Anterior cingulate cortex (tissue), 58 donors: ENCODE measurements around the gene KRTAP4-11.
"Not testable (repeated sequence)": the region's sequence is repeated elsewhere in the genome, so short reads cannot be mapped to it uniquely, and the experiment has no call there.

ENCODE experiments used
- DNase-seq, 58 donors: peaks; one replicate each; lab custom pipeline; 2025; lab: John Stamatoyannopoulos, UW

The KRTAP4-11 gene

DNA sequence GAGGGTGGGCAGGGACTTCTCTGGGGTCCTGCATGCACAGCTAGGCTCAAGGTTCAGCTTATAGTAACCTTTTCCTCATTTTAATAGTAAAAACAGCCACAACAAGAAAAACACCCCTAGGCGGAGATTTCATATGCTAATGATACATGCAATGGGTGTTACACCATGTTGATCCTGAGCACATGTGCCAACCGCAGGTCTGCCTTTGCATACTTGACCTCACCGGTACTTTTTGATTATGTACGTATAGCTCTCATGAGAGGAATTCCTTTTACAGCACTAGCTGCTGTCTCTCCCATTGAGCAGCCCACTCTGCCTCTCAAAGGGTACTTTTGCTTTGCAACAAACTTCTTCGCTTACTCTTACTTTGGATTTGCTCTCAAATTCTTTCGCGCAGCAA is 22.1 kb downstream of the KRTAP4-11 start:
- DNase-seq = no peak

- not testable (repeated sequence) for DNase-seq
Measured at GRCh38 chr17:41088760-41089352, 29.3 kb downstream of the KRTAP4-11 start.

- DNase-seq = not testable (repeated sequence)
Measured at GRCh38 chr17:41084100-41084856, 33.9 kb downstream of the KRTAP4-11 start, which contains the start of gene KRTAP4-7. TSS of gene KRTAP4-7 (plus strand) at chr17:41084150. CDS start at chr17:41084207, 57 bp downstream.

DNA sequence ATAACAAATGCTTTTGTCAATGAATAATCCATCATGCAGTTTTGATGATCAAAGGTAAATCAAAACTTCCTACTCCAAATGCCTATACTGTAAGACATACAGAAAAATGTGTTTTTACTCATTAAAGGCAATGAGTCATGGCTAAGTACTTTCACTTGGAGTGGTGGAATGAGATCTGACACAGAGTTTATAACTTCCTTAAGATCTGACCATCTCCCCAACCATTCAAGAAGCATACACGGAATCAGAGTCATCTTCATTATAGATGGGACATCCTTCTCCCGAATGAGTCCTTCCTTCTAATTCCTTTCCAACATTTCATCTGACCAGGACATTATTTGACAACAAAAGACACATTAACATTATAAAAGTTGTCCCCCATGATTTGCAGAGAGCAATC is 34.7 kb downstream of the KRTAP4-11 start:
- DNase-seq = not testable (repeated sequence)

GRCh38 chr17:41082626-41083025 is 35.5 kb downstream of the KRTAP4-11 start:
- no peak for DNase-seq

DNA sequence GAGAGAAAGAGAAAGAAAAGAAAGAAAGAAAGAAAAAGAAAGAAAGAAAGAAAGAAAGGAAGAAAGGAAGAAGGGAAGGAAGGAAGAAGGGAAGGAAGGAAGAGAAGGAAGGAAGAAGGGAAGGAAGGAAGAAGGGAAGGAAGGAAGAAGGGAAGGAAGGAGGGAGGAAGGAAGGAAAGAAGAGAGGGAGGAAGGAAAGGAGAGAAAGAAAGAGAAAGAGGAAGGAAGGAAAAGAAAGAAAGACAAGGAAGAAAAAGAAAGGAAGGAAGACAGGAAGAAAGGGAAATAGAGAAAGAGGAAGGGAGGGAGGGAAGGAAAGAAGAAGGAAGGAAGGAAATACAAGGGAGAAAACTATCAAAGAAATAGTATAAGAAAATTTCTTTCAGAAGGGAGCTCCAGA is 41.4 kb downstream of the KRTAP4-11 start:
- DNase-seq = no peak

DNA sequence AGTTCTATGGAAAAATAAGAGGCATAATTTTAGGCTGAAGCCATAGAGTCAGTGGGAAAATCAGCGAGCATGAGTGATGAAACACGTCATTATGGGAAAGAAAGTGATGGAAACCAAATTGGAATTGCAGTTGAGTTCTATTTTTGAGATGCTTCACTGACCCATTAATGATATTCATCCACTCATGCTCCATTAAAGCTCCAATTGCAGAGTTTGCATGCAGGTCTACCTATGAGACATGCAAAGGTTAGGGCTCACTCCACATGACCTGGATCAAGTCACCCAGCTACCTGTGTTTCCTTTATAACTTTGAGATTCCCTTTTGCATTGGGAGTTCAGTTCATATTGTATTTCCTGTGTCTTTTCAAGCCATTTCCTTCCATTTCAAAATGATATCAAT is 44.5 kb downstream of the KRTAP4-11 start:
- no peak for DNase-seq

DNA sequence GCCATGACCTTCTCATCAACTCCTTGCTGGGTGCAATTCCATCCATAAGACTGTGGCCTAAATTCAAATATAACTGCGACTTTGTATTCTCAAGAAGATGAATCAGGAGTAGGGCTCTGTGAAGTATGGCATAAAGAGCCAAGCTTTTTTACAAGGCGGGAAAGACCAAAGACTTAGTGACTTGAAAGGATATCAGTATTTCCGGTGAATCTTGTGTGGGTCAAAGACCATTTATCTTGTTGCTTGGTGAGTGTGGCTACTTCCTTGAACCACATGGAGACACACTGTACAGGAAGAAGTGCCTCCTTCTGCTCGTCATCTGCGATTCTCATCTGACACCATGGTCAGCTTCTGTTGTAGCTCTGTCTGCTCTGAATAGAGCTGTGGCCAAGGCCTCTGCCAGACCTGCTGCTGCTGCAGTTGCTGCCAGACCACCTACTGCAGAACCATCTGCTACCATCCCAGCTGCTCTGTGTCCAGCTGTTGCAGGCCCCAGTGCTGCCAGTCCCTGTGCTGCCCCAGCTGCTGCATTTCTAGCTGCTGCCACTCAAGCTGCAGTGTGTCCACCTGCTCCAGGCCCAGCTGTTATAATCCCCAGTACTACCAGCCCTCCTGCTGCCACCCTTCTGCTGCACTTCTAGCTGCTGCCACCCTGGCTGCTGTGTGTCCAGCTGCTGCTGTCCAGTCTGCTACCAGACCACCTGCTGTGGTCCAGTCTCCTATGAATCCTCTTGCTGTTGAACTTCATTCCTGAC is 46.4 kb downstream of the KRTAP4-11 start:
- DNase-seq = no peak

GRCh38 chr17:41069031-41069430 is 49.1 kb downstream of the KRTAP4-11 start:
- DNase-seq = no peak

DNA sequence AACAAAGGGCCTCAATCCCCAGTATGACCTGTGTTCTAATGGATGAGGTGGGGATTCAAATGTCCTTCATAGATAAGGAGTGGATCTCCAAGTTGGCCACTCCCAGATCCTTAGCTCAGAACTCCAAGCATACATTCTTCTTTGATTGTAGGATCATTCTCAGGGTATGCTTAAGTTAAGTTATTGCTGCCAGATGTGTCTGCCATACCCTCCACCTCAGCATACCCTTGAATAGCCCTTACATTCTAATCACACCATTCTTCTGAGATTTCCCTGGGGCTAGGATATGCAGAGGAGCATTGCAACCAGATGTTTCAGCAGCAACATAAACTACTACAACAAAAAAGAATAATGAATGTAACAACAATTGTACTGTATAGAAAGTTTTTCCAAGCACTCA is 50.9 kb downstream of the KRTAP4-11 start:
- DNase-seq = no peak
